Sigmoid colon (tissue), 7 donors: ENCODE results near the gene CHMP2A. TPM values are rescaled to one million over a fixed set of nuclear protein-coding genes. Genes with fewer than 3 reads are reported as not detected.

ENCODE experiments used
- DNase-seq: peaks from one replicate; pipeline ENCODE4 v3.0.0-alpha.2; 2019
- H3K27ac ChIP-seq, 4 donors: fragments of 200-600 bp; sonication (generic); one replicate each; pipeline ENCODE4 v1.5.1; 2016 to 2019; ENCODE audit warnings: mild to moderate bottlenecking in 1 of 4
- H3K27me3 ChIP-seq, 3 donors: fragments of 200-600 bp; sonication (generic); one replicate each; pipeline ENCODE4 v1.5.1; 2019; ENCODE audit warnings: mild to moderate bottlenecking in 1 of 3
- H3K36me3 ChIP-seq, 4 donors: fragments of 200-600 bp; sonication (generic); one replicate each; pipeline ENCODE4 v1.5.1; 2016 to 2019
- H3K4me1 ChIP-seq, 4 donors: fragments of 200-600 bp; sonication (generic); one replicate each; pipeline ENCODE4 v1.5.1; 2017 to 2019
- H3K4me3 ChIP-seq, 4 donors: fragments of 200-600 bp; sonication (generic); one replicate each; pipeline ENCODE4 v1.5.1; 2017 to 2019; ENCODE audit warnings: mild to moderate bottlenecking in 2 of 4, moderate library complexity in 1 of 4
- H3K9me3 ChIP-seq, 4 donors: fragments of 200-600 bp in 3 of 4; sonication (generic) in 3 of 4; one replicate each; pipeline versions ENCODE4 v1.5.1 to v1.6.1; 2013 to 2019
- EP300 ChIP-seq, 4 donors: sonication (generic); formaldehyde crosslinking; IDR thresholded peaks; one replicate each; pipeline ENCODE4 v1.6.1; 2017; ENCODE audit warnings: antibody characterized with exemption in 4 of 4
- POLR2A ChIP-seq, 2 donors: fragments of 450-650 bp; IDR thresholded peaks; one replicate each; pipeline ENCODE4 v1.6.1; 2016; ENCODE audit warnings: antibody characterized with exemption in 2 of 2, mild to moderate bottlenecking in 2 of 2, moderate library complexity in 2 of 2
- POLR2AphosphoS5 ChIP-seq, 4 donors: sonication (generic); formaldehyde crosslinking; IDR thresholded peaks; one replicate each; pipeline ENCODE4 v1.6.1; 2017; ENCODE audit warnings: antibody characterized with exemption in 4 of 4
- WGBS, 2 donors: extraction: QIAGEN DNeasy Blood & Tissue Kit; methylation state at CpG; one replicate each; pipeline ENCODE4 v1.1.7; 2013; 5-methylcytosine and 5-hydroxymethylcytosine counted together
- intact Hi-C: fragments of 100-400 bp; cut with DNase I; formaldehyde crosslinking; loops from one replicate; pipeline ENCODE4 v1.15.1; 2023
- polyA plus RNA-seq, 3 donors: library from polyadenylated mRNA; stranded (reverse); fragments of 200-250 nt; gene quantifications; one replicate each; pipeline ENCODE4 v1.2.3, GENCODE V29; 2013
- total RNA-seq, 4 donors: library from RNA; depleted of rRNA; stranded (reverse); fragments of >200 nt; gene quantifications; one replicate each; pipeline ENCODE4 v1.1.0, GENCODE V29; 2016
- TF ChIP-seq, protein P1 (sequence below), 4 experiments: fragments of 450-650 bp in 3 of 4; fragments of 200-600 bp in 1 of 4; IDR thresholded peaks; one replicate each; pipeline ENCODE4 v1.5.1; 2016 to 2019; ENCODE audit warnings: antibody characterized with exemption in 4 of 4, mild to moderate bottlenecking in 3 of 4, moderate library complexity in 2 of 4
- donor health status: healthy with polysubstance abuse.
- donor health status: Bipolar disorder and iron deficiency.
- donor health status: healthy.

The CHMP2A gene
- total and polyA plus RNA-seq, 7 donors = 101 to 372 (median 144) TPM

DNA sequence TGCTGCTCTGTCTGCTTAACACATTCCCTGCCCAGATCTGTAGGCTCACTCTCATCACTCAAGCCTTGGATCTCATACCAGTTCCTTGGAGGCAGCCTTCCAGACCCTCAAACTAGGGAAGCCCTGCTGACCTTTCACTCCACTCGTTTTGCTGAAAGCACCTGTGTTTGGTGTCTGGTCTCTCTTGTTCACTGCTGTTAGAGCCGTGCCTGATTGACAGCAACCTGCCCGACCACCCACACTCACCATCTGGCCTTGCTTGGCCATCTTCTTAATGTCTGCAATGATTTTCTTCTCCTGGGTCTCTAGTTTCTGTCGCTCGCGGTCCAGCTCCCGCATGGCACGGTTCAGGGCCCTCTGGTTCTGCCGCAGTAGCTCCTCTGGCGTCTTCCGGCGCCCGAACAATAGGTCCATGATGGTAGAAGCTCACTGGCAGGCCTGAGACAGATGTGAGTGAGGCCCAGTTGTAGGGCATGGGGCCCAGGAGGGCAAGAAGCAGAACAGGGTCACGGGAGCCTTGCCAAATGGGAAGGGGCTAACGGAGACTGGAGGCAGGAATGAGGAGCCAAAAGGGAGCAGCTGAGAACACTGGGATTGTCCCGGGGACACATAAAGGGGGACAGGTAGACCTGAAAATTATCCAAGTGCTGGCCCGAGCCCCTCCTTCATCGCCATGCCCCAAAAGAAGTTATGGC is 959 bp downstream of the CHMP2A start:
- Histone ChIP-seq H3K36me3 (peaks cover 45 to 60% (median 49%) of the 10 kb centered on the region in 4 donors), H3K9me3 (no peaks in the 10 kb centered on the region), H3K27ac (peak overlapping the region; percentile 99 to 100 (median 100)), H3K27me3 (no peaks in the 10 kb centered on the region), H3K4me3 (peak overlapping the region; percentile 44 to 86 (median 77)), H3K4me1 (peaks cover 0 to 48% (median 39%) of the 10 kb centered on the region in 4 donors)
- 40 to 44% methylated on average over 18 of the region's 18 CpGs for WGBS, 2 donors
- peak; percentile 69 for DNase-seq
- intact Hi-C loops = loop anchor here (2.0 kb wide), 1 partner anchor 35 kb away; the partner anchor contains the start of gene ZBTB45
- TF ChIP-seq POLR2A (IDR thresholded peaks at IDR 0.05) = no peak
- no peak for TF ChIP-seq EP300 (IDR thresholded peaks at IDR 0.05)
- TF ChIP-seq POLR2AphosphoS5 (IDR thresholded peaks at IDR 0.05) = no peak
- TF ChIP-seq, protein P1, sequence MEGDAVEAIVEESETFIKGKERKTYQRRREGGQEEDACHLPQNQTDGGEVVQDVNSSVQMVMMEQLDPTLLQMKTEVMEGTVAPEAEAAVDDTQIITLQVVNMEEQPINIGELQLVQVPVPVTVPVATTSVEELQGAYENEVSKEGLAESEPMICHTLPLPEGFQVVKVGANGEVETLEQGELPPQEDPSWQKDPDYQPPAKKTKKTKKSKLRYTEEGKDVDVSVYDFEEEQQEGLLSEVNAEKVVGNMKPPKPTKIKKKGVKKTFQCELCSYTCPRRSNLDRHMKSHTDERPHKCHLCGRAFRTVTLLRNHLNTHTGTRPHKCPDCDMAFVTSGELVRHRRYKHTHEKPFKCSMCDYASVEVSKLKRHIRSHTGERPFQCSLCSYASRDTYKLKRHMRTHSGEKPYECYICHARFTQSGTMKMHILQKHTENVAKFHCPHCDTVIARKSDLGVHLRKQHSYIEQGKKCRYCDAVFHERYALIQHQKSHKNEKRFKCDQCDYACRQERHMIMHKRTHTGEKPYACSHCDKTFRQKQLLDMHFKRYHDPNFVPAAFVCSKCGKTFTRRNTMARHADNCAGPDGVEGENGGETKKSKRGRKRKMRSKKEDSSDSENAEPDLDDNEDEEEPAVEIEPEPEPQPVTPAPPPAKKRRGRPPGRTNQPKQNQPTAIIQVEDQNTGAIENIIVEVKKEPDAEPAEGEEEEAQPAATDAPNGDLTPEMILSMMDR (IDR thresholded peaks at IDR 0.05) = no peak

DNA sequence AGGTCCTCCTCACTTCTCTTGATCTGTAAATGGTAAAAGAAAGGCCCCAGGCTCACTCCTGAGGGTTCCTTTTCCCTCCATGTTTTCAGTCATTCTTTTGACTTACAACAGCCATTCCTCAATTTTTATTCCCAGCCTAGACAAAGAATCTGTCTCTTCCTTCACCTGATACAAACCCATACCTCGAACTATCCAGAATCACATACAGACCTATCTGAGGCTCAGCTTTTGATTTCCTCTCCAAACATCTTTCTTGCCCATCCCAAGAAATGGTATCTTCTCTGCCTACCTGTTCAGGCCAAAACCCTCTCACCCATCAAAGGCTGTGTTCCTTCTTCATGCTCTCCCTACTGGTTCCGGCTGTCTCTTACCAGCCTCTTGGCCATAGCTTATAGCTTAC is 2.2 kb downstream of the CHMP2A start:
- peaks cover 0 to 45% (median 39%) of the 10 kb centered on the region in 4 donors for H3K4me1 ChIP-seq
- intact Hi-C loops = no loop called here

GRCh38 chr19:58551577-58552471 is 3.1 kb downstream of the CHMP2A start:
- H3K9me3 ChIP-seq = no peaks in the 10 kb centered on the region
- H3K27ac ChIP-seq = no peak overlapping the region
- H3K4me3 ChIP-seq = no peak overlapping the region
- H3K36me3 ChIP-seq = peaks cover 55 to 76% (median 65%) of the 10 kb centered on the region in 4 donors
- TF ChIP-seq POLR2AphosphoS5 (IDR thresholded peaks at IDR 0.05) = no peak
- no peak for TF ChIP-seq EP300 (IDR thresholded peaks at IDR 0.05)
- no peaks in the 10 kb centered on the region for H3K27me3 ChIP-seq
- H3K4me1 ChIP-seq = peaks cover 0 to 43% (median 37%) of the 10 kb centered on the region in 4 donors
- WGBS, 2 donors = 95 to 96% methylated on average over 18 of the region's 18 CpGs
- intact Hi-C loops = no loop called here
- DNase-seq = no peak

More for the DNA sequence above, 2.2 kb downstream of the CHMP2A start:
- peaks cover 55 to 73% (median 62%) of the 10 kb centered on the region in 4 donors for H3K36me3 ChIP-seq
- TF ChIP-seq POLR2A (IDR thresholded peaks at IDR 0.05) (no peak), POLR2AphosphoS5 (IDR thresholded peaks at IDR 0.05) (no peak), EP300 (IDR thresholded peaks at IDR 0.05) (no peak)
- TF ChIP-seq, protein P1 (IDR thresholded peaks at IDR 0.05) = no peak
- peak overlapping the region in 1 of 4 donors; percentile 3 for H3K27ac ChIP-seq
- 87 to 94% methylated on average over 2 of the region's 2 CpGs for WGBS, 2 donors
- no peak overlapping the region for H3K4me3 ChIP-seq
- H3K27me3 ChIP-seq = no peaks in the 10 kb centered on the region
- no peak for DNase-seq
- no peaks in the 10 kb centered on the region for H3K9me3 ChIP-seq

- H3K4me3 ChIP-seq = no peak overlapping the region
- no peaks in the 10 kb centered on the region for H3K27me3 ChIP-seq
- DNase-seq = no peak
- intact Hi-C loops = no loop called here
- TF ChIP-seq POLR2A (IDR thresholded peaks at IDR 0.05) = no peak
- TF ChIP-seq, protein P1 (IDR thresholded peaks at IDR 0.05) = no peak
- no peak for TF ChIP-seq POLR2AphosphoS5 (IDR thresholded peaks at IDR 0.05)
- no peak for TF ChIP-seq EP300 (IDR thresholded peaks at IDR 0.05)
- H3K27ac ChIP-seq = no peak overlapping the region
- H3K4me1 ChIP-seq = peaks cover 0 to 43% (median 37%) of the 10 kb centered on the region in 4 donors
- WGBS, 2 donors = 40 to 51% methylated on average over 1 of the region's 1 CpG
- peaks cover 48 to 69% (median 58%) of the 10 kb centered on the region in 4 donors for H3K36me3 ChIP-seq
- no peaks in the 10 kb centered on the region for H3K9me3 ChIP-seq
Observed at GRCh38 chr19:58551123-58551497, 3.8 kb downstream of the CHMP2A start.
